PC-3 (cell line): Measurements from ENCODE around the gene ANXA6.

Source experiments
- CTCF ChIP-seq: fragments of 300-600 bp; sonication (generic); conservative IDR thresholded peaks from 2 replicates; pipeline ENCODE4 v1.5.1; 2017; ENCODE audit warnings: antibody characterized with exemption, low read depth, mild to moderate bottlenecking, low read length
- EZH2 ChIP-seq: fragments of 300-600 bp; sonication (generic); IDR thresholded peaks from one replicate; pipeline ENCODE4 v1.6.1; 2017; ENCODE audit warnings: antibody characterized with exemption, mild to moderate bottlenecking, low read length; ENCODE audit not compliant: unreplicated experiment
- EZH2phosphoT487 ChIP-seq: fragments of 300-600 bp; sonication (generic); IDR thresholded peaks from 2 replicates; pipeline ENCODE4 v1.6.1; 2018; ENCODE audit warnings: mild to moderate bottlenecking, antibody characterized with exemption, low read length, borderline replicate concordance

DNA sequence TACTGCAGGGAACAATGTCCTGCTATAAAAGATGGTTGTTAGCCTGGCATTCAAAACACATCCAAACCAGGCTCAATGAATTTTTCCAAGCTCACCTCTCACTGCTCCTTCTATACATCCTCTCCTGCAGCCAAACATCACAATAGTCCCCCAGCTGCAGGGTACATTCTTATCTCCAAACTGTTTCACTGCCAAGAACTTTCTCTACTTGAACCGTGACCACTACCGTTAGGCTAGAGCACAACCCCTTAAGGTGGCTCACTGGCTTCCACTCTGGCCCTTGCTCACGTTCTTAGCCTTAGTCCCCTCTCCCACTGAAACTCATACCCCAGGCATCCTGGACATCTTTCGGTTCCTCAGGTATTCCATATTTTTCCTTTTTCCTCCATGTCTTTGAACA is 29.0 kb upstream of the ANXA6 start:
- TF ChIP-seq CTCF: no peak
- no peak for TF ChIP-seq EZH2
- no peak for TF ChIP-seq EZH2phosphoT487
